Measurements from ENCODE around the gene R3HDML. TPM values are rescaled to one million over a fixed set of nuclear protein-coding genes. Genes with fewer than 3 reads are reported as not detected.

Gene R3HDML
- total and polyA plus RNA-seq, 2 of the 13 experiments (the other 11 are each of a cell fraction or from before 2014, with no cell fraction given): not detected

- no peak overlapping the region for H3K27ac ChIP-seq (ENCODE audit: extremely low read length, insufficient read depth, low read length)
- H3K4me2 ChIP-seq (ENCODE audit: low read depth, low read length): no peak overlapping the region
- no TSS peak for BruUV-seq (replicated peaks)
- H3K9me3 ChIP-seq (ENCODE audit: low read length): no peaks in the 10 kb centered on the region
- peaks cover 12% of the 10 kb centered on the region for H3K4me1 ChIP-seq (ENCODE audit: insufficient read depth, low read length)
- H2AFZ ChIP-seq (ENCODE audit: low read length): no peak overlapping the region
- peaks cover 14% of the 10 kb centered on the region; the same call in 1 of the 2 replicates for H4K20me1 ChIP-seq (ENCODE audit: insufficient read depth, low read length)
- DNase-seq (ENCODE audit: low spot score): no peak
- no peaks in the 10 kb centered on the region for H3K27me3 ChIP-seq (ENCODE audit: control insufficient read depth in 1 of 2, insufficient read depth in 2 of 2, low read length in 2 of 2)
- 98% methylated on average over 6 of the region's 6 CpGs for WGBS (ENCODE audit: low lambda C conversion rate)
- peaks cover 88% of the 10 kb centered on the region for H3K79me2 ChIP-seq (ENCODE audit: insufficient read depth, low read length)
- H3K36me3 ChIP-seq (replicated peaks in 1 of 2; ENCODE audit: control insufficient read depth in 1 of 2, insufficient read depth in 2 of 2, low read length in 2 of 2): peaks cover 3 to 8% of the 10 kb centered on the region in 2 experiments; a peak in 3 of 5 replicates
- FAIRE-seq: no peak
- TF ChIP-seq E2F5 (CRISPR knock-in tag; conservative IDR thresholded peaks at IDR 0.05) (no peak), SIN3B (IDR thresholded peaks at IDR 0.05; ENCODE audit: low read length) (no peak), TFDP2 (CRISPR knock-in tag; IDR thresholded peaks at IDR 0.05) (no peak), ZSCAN12 (CRISPR knock-in tag; IDR thresholded peaks at IDR 0.05) (no peak), HMGXB4 (CRISPR knock-in tag; IDR thresholded peaks at IDR 0.05; ENCODE audit: borderline replicate concordance in 1 of 2, low read depth in 1 of 2) (no peak), ZFYVE20 (CRISPR knock-in tag; IDR thresholded peaks at IDR 0.05; ENCODE audit: borderline replicate concordance, low read depth) (no peak), RBM22 (optimal IDR thresholded peaks at IDR 0.05; ENCODE audit: low read length) (peak; percentile 63), KMT2A (CRISPR knock-in tag; IDR thresholded peaks at IDR 0.05) (0 out of 2 replicates have a peak, but pooled peaks have one; percentile 16), HINFP (CRISPR knock-in tag; IDR thresholded peaks at IDR 0.05; ENCODE audit: low read depth) (no peak), CENPX (CRISPR knock-in tag; IDR thresholded peaks at IDR 0.05) (no peak), ZNF251 (CRISPR knock-in tag; IDR thresholded peaks at IDR 0.05) (no peak), ZNF710 (CRISPR knock-in tag; IDR thresholded peaks at IDR 0.05; ENCODE audit: borderline replicate concordance) (no peak)
- intact Hi-C loops (cut with micrococcal nuclease; ENCODE audit: unreplicated experiment): no loop called here
- POLR2A ChIA-PET: interaction anchor here (1.2 to 1.9 kb wide), 2 partner anchors 9 to 13 kb away, joined by 3 to 4 read pairs; partner anchors contain the start of gene HNF4A
- no peak for ATAC-seq
- H3K4me3 ChIP-seq (replicated peaks in 1 of 3; ENCODE audit: insufficient read depth in 1 of 3, low read depth in 2 of 3, low read length in 3 of 3): no peak overlapping the region
- in situ Hi-C loops (cut with HindIII; ENCODE audit: extremely low pct_ligation_motif_present, low pct_unique_long_range_greater_than_20kb): no loop called here
- no peak overlapping the region for H3K9ac ChIP-seq (ENCODE audit: insufficient read depth, low read depth, low read length)
- CTCF ChIA-PET (ENCODE audit: low intra/inter-chr PET ratio, low total read pairs): no interaction called here
These were observed 27.9 kb downstream of the R3HDML start for GRCh38 chr20:44364780-44365179.

All from HepG2 (cell line).